ENCODE measurements around the gene DPP4. TPM values are rescaled to one million over a fixed set of nuclear protein-coding genes. Genes with fewer than 3 reads are reported as not detected.
A peak's percentile ranks its signal among the peaks of the same experiment; 100 is the strongest.

Gene DPP4
- total and polyA plus RNA-seq, 2 of the 13 experiments (the other 11 are each of a cell fraction or from before 2014, with no cell fraction given) = 39.4 to 109 TPM

DNA sequence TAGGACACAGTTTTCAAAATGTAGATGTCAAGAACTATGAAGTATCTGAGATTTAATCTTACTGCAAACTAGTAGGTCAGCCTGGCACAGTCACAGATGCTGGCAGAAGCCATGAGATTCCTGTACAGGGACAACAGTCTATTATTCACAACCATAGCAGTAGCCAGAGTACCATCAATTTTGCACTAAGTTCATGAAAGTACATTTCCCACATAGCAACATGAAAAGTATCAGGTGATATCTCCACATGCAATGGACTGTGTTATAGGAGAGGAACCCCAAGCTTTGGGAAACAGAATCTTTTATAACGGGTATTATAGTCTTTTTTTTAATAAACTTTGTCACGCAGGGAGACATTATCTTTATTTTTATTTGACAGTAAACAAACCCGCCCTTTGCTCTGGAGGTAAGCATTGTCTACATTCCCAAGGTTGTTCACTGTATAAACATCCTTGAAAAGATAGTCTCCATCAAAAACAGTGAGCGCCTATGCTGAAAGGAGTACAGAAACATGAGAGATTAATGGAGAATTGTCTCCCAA, 33.4 kb upstream of the DPP4 start (continued):
- TF ChIP-seq FOXK1 (CRISPR knock-in tag; IDR thresholded peaks at IDR 0.05; ENCODE audit: borderline replicate concordance, low read depth) (peak; percentile 51; the same call in 1 of the 2 replicates), ZSCAN20 (CRISPR knock-in tag; IDR thresholded peaks at IDR 0.05; ENCODE audit: borderline replicate concordance) (no peak), ELF1 (CRISPR knock-in tag; IDR thresholded peaks at IDR 0.05) (no peak), KLF16 (CRISPR knock-in tag; IDR thresholded peaks at IDR 0.05) (peak in 1 of 2 experiments; percentile 28; a peak in 1 of 4 replicates), ZNF263 (CRISPR knock-in tag; IDR thresholded peaks at IDR 0.05) (no peak), CEBPB (IDR thresholded peaks at IDR 0.05; ENCODE audit: borderline replicate concordance, low read depth, low read length) (no peak), SIX4 (CRISPR knock-in tag; IDR thresholded peaks at IDR 0.05) (peak; percentile 72), ZNF143 (CRISPR knock-in tag; IDR thresholded peaks at IDR 0.05) (no peak), HOXA5 (CRISPR knock-in tag; IDR thresholded peaks at IDR 0.05) (no peak), CREM (IDR thresholded peaks at IDR 0.05) (peak; percentile 71), CREM (CRISPR knock-in tag; IDR thresholded peaks at IDR 0.05) (no peak), FOXK2 (IDR thresholded peaks at IDR 0.05) (no peak), ZBTB1 (CRISPR knock-in tag; IDR thresholded peaks at IDR 0.05; ENCODE audit: borderline replicate concordance) (no peak), AHR (CRISPR knock-in tag; IDR thresholded peaks at IDR 0.05) (no peak), RXRB (CRISPR knock-in tag; IDR thresholded peaks at IDR 0.05; ENCODE audit: borderline replicate concordance) (peak; percentile 83), SRY (CRISPR knock-in tag; IDR thresholded peaks at IDR 0.05) (no peak), ZNF614 (CRISPR knock-in tag; IDR thresholded peaks at IDR 0.05; ENCODE audit: borderline replicate concordance) (peak; percentile 57; the same call in 1 of the 2 replicates), MIER3 (CRISPR knock-in tag; IDR thresholded peaks at IDR 0.05; ENCODE audit: borderline replicate concordance) (peak; percentile 19; the same call in 1 of the 2 replicates), ZNF577 (CRISPR knock-in tag; IDR thresholded peaks at IDR 0.05; ENCODE audit: borderline replicate concordance, low read depth) (no peak), KDM3A (CRISPR knock-in tag; IDR thresholded peaks at IDR 0.05; ENCODE audit: low read depth) (no peak), GPN1 (CRISPR knock-in tag; IDR thresholded peaks at IDR 0.05; ENCODE audit: borderline replicate concordance) (no peak), MXI1 (IDR thresholded peaks at IDR 0.05; ENCODE audit: borderline replicate concordance, low read depth, low read length) (0 out of 3 replicates have a peak, but pooled peaks have one; percentile 18), HNRNPL (IDR thresholded peaks at IDR 0.05; ENCODE audit: low read depth, low read length) (0 out of 2 replicates have a peak, but pooled peaks have one; percentile 36), MIXL1 (CRISPR knock-in tag; IDR thresholded peaks at IDR 0.05) (peak; percentile 58; the same call in 1 of the 2 replicates), ZNF317 (CRISPR knock-in tag; IDR thresholded peaks at IDR 0.05) (no peak)
- TF ChIP-seq, protein P1, sequence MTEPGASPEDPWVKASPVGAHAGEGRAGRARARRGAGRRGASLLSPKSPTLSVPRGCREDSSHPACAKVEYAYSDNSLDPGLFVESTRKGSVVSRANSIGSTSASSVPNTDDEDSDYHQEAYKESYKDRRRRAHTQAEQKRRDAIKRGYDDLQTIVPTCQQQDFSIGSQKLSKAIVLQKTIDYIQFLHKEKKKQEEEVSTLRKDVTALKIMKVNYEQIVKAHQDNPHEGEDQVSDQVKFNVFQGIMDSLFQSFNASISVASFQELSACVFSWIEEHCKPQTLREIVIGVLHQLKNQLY (CRISPR knock-in tag; IDR thresholded peaks at IDR 0.05) = peak; percentile 68; the same call in 1 of the 2 replicates
- TF ChIP-seq, protein P2, sequence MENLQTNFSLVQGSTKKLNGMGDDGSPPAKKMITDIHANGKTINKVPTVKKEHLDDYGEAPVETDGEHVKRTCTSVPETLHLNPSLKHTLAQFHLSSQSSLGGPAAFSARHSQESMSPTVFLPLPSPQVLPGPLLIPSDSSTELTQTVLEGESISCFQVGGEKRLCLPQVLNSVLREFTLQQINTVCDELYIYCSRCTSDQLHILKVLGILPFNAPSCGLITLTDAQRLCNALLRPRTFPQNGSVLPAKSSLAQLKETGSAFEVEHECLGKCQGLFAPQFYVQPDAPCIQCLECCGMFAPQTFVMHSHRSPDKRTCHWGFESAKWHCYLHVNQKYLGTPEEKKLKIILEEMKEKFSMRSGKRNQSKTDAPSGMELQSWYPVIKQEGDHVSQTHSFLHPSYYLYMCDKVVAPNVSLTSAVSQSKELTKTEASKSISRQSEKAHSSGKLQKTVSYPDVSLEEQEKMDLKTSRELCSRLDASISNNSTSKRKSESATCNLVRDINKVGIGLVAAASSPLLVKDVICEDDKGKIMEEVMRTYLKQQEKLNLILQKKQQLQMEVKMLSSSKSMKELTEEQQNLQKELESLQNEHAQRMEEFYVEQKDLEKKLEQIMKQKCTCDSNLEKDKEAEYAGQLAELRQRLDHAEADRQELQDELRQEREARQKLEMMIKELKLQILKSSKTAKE (CRISPR knock-in tag; IDR thresholded peaks at IDR 0.05; ENCODE audit: borderline replicate concordance) = no peak
- TF ChIP-seq, protein P3, sequence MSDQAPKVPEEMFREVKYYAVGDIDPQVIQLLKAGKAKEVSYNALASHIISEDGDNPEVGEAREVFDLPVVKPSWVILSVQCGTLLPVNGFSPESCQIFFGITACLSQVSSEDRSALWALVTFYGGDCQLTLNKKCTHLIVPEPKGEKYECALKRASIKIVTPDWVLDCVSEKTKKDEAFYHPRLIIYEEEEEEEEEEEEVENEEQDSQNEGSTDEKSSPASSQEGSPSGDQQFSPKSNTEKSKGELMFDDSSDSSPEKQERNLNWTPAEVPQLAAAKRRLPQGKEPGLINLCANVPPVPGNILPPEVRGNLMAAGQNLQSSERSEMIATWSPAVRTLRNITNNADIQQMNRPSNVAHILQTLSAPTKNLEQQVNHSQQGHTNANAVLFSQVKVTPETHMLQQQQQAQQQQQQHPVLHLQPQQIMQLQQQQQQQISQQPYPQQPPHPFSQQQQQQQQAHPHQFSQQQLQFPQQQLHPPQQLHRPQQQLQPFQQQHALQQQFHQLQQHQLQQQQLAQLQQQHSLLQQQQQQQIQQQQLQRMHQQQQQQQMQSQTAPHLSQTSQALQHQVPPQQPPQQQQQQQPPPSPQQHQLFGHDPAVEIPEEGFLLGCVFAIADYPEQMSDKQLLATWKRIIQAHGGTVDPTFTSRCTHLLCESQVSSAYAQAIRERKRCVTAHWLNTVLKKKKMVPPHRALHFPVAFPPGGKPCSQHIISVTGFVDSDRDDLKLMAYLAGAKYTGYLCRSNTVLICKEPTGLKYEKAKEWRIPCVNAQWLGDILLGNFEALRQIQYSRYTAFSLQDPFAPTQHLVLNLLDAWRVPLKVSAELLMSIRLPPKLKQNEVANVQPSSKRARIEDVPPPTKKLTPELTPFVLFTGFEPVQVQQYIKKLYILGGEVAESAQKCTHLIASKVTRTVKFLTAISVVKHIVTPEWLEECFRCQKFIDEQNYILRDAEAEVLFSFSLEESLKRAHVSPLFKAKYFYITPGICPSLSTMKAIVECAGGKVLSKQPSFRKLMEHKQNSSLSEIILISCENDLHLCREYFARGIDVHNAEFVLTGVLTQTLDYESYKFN (CRISPR knock-in tag; conservative IDR thresholded peaks at IDR 0.05) = peak; percentile 92
